ENCODE results near the gene MAT1A. TPM values are rescaled to one million over a fixed set of nuclear protein-coding genes. Genes with fewer than 3 reads are reported as not detected.
"Not testable (repeated sequence)": the region's sequence is repeated elsewhere in the genome, so short reads cannot be mapped to it uniquely, and the experiment has no call there.

The MAT1A gene
- total RNA-seq, 1 donor from 2014 or later, result not detected

DNA sequence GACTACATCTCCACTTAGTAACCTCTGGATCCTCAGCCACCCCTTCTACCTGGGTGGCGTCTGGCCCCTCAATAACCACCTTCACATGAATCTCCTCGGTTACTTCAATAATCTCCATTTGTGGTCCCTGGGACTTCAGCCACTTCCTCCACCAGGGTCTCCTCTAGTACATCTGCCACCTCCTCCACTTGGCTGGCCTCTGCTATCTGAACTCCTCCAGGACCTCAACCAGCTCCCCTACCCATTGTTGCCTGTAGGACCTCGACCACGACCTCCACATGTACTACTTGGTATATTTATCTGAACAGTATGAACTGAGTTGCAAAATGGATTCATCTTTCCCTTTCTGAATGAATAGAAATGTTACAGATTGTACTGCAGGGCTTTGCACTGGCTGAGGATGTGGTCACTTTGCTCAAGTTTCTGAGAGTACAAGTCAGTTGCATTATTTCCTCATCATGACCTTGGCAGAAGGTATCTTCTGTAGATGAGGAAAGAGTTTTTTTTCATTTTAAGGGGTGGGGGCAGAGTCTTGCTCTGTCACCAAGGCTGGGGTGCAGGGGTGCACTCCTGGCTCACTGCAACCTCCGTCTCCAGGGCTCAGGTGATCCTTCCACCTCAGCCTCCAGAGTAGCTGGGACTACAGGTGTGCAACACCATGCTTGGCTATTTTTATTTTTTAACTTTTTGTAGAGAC, 36.0 kb downstream of the MAT1A start:
- no peak overlapping the region for H3K4me3 ChIP-seq (ENCODE audit: low read depth, low read length)
- DNase-seq (ENCODE audit: low read depth), result no peak
- H3K36me3 ChIP-seq (ENCODE audit: control insufficient read depth, insufficient read depth, low read length), result no peaks in the 10 kb centered on the region
- H3K27me3 ChIP-seq (ENCODE audit: control insufficient read depth, insufficient read depth, low read length), result peaks cover 3% of the 10 kb centered on the region
- no peak for FAIRE-seq
- TF ChIP-seq, protein P1, sequence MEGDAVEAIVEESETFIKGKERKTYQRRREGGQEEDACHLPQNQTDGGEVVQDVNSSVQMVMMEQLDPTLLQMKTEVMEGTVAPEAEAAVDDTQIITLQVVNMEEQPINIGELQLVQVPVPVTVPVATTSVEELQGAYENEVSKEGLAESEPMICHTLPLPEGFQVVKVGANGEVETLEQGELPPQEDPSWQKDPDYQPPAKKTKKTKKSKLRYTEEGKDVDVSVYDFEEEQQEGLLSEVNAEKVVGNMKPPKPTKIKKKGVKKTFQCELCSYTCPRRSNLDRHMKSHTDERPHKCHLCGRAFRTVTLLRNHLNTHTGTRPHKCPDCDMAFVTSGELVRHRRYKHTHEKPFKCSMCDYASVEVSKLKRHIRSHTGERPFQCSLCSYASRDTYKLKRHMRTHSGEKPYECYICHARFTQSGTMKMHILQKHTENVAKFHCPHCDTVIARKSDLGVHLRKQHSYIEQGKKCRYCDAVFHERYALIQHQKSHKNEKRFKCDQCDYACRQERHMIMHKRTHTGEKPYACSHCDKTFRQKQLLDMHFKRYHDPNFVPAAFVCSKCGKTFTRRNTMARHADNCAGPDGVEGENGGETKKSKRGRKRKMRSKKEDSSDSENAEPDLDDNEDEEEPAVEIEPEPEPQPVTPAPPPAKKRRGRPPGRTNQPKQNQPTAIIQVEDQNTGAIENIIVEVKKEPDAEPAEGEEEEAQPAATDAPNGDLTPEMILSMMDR (IDR thresholded peaks at IDR 0.05; ENCODE audit: insufficient read depth, low read length, severe bottlenecking), result no peak

DNA sequence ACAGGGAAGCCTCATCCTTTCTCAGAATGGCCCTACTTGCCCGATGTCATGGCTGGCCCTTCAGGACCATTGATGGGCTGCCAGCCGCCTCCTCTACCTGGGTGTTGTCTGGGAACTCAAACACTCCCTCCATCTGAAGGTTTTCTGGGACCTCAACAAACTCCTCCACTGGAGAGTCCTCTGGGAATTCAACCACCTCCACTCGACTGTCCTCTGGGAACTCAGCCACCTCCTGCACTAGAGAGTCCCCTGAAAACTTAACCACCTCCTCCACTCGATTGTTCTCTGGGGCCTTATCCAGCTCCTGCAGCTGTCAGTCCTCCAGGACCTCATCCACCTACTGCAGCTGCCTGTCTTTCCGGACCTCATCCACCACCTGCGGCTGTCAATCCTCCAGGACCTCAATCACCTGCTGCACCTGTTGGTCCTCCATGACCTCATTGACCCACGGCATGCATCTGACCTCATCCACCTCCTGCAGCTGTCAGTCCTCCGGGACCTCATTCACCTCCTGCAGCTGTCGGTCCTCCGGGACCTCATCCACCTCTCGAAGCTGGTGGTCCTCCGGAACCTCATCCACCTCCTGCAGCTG, 37.1 kb downstream of the MAT1A start:
- peaks cover 3% of the 10 kb centered on the region for H3K27me3 ChIP-seq (ENCODE audit: control insufficient read depth, insufficient read depth, low read length)
- DNase-seq (ENCODE audit: low read depth) (no peak), FAIRE-seq (no peak)
- H3K36me3 ChIP-seq (ENCODE audit: control insufficient read depth, insufficient read depth, low read length), result no peaks in the 10 kb centered on the region
- TF ChIP-seq, protein P1 (IDR thresholded peaks at IDR 0.05; ENCODE audit: insufficient read depth, low read length, severe bottlenecking), result no peak
- H3K4me3 ChIP-seq (ENCODE audit: low read depth, low read length), result no peak overlapping the region

DNA sequence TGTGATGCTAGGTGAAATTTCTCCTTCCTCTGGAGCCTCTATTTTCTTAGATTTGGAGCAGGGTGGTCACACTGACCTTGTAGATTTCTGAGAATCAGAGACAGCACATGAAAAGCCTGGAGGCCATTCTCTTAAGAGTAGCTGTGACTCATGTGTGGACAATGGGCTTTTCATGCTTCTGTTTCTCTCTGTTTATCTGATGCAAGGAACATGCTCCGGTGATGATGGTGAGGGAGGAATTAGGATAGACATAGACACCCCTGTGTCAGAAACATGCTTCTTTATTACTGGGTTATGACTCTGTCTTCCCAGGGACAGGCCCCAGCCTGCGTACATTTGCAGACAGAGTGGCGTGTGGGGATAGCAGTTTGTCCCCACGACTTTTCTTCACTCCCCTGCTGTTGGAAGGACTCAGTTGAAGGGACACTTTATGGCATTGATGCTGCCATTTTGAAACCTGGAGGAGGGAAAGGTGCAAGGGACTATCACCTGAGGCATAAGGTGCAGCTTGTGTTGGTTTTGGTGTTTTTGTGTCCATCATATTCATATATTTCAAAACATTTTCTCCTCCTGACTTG, 37.7 kb downstream of the MAT1A start:
- DNase-seq (ENCODE audit: low read depth), result peak; percentile 41
- H3K36me3 ChIP-seq (ENCODE audit: control insufficient read depth, insufficient read depth, low read length); H3K4me3 ChIP-seq (ENCODE audit: low read depth, low read length); H3K27me3 ChIP-seq (ENCODE audit: control insufficient read depth, insufficient read depth, low read length); FAIRE-seq: not testable (repeated sequence)

DNA sequence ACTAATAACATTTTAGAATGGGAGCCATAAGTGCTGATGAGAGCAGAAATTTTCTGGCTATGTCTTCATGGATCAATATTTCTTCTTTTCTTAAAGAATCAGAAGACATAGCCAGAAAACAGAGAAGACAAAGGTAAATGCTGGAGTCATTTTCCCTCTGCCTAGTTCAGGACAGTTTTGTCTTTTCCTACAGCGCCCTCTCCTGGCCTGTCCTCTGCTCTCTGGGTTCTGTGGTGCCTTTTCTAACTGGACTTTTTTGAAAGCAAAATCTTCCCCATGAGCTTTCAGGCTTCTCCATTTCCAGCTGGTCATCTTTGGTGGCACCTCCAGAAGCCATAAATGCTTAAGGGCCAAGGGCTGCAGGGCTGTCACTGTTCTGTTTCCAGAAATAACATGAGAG, 39.1 kb downstream of the MAT1A start:
- H3K36me3 ChIP-seq (ENCODE audit: control insufficient read depth, insufficient read depth, low read length); FAIRE-seq; DNase-seq (ENCODE audit: low read depth); H3K27me3 ChIP-seq (ENCODE audit: control insufficient read depth, insufficient read depth, low read length); H3K4me3 ChIP-seq (ENCODE audit: low read depth, low read length): not testable (repeated sequence)

- DNase-seq (ENCODE audit: low read depth); H3K36me3 ChIP-seq (ENCODE audit: control insufficient read depth, insufficient read depth, low read length); FAIRE-seq; H3K27me3 ChIP-seq (ENCODE audit: control insufficient read depth, insufficient read depth, low read length); H3K4me3 ChIP-seq (ENCODE audit: low read depth, low read length): not testable (repeated sequence)
Measured at GRCh38 chr10:80249906-80250305, 39.6 kb downstream of the MAT1A start.

GRCh38 chr10:80247611-80248010, 41.8 kb downstream of the MAT1A start:
- not testable (repeated sequence) for FAIRE-seq; H3K36me3 ChIP-seq (ENCODE audit: control insufficient read depth, insufficient read depth, low read length); H3K4me3 ChIP-seq (ENCODE audit: low read depth, low read length); H3K27me3 ChIP-seq (ENCODE audit: control insufficient read depth, insufficient read depth, low read length); DNase-seq (ENCODE audit: low read depth)

DNA sequence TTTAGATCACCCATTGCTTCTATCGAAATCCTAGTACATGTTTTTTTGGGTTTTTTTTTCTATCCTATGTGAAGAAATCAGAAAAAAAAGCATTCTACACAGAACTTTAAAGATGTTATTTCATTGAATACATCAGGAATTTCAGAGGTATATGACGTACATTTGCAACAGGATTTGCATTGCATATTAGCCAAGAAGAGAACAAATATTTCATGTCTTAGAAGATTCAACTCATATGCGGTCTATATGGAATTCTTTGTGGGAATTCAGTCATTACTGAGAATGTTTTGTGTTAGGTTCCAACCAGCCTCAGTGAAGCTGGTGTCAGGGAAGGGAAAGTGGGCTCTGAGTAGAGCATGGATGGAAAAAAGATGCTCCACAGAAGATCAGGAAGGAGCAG, 45.1 kb downstream of the MAT1A start:
- H3K27me3 ChIP-seq (ENCODE audit: control insufficient read depth, insufficient read depth, low read length); FAIRE-seq; H3K36me3 ChIP-seq (ENCODE audit: control insufficient read depth, insufficient read depth, low read length); DNase-seq (ENCODE audit: low read depth); H3K4me3 ChIP-seq (ENCODE audit: low read depth, low read length): not testable (repeated sequence)

DNA sequence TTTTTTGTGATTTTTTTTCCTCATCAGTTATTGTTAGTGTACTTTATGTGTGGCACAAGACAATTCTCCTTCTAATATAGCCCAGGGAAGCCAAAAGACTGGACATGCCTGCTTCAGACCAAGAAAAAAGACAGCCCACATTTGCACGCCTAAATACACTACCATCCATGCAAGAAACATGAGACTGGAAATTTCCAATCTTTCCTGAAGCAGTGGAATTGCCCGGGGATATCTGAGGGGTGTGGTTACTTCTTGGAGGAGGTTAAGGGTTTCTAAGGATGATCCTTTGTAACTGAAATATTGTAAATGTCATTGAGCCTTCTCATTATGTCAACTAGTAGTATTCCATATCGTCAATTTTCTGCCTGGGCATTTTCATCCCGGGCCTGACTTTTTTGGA, 47.1 kb downstream of the MAT1A start:
- H3K27me3 ChIP-seq (ENCODE audit: control insufficient read depth, insufficient read depth, low read length); H3K36me3 ChIP-seq (ENCODE audit: control insufficient read depth, insufficient read depth, low read length); H3K4me3 ChIP-seq (ENCODE audit: low read depth, low read length); DNase-seq (ENCODE audit: low read depth); FAIRE-seq: not testable (repeated sequence)

GRCh38 chr10:80236457-80236856, 53.0 kb downstream of the MAT1A start:
- DNase-seq (ENCODE audit: low read depth); FAIRE-seq; H3K36me3 ChIP-seq (ENCODE audit: control insufficient read depth, insufficient read depth, low read length); H3K4me3 ChIP-seq (ENCODE audit: low read depth, low read length); H3K27me3 ChIP-seq (ENCODE audit: control insufficient read depth, insufficient read depth, low read length): not testable (repeated sequence)

DNA sequence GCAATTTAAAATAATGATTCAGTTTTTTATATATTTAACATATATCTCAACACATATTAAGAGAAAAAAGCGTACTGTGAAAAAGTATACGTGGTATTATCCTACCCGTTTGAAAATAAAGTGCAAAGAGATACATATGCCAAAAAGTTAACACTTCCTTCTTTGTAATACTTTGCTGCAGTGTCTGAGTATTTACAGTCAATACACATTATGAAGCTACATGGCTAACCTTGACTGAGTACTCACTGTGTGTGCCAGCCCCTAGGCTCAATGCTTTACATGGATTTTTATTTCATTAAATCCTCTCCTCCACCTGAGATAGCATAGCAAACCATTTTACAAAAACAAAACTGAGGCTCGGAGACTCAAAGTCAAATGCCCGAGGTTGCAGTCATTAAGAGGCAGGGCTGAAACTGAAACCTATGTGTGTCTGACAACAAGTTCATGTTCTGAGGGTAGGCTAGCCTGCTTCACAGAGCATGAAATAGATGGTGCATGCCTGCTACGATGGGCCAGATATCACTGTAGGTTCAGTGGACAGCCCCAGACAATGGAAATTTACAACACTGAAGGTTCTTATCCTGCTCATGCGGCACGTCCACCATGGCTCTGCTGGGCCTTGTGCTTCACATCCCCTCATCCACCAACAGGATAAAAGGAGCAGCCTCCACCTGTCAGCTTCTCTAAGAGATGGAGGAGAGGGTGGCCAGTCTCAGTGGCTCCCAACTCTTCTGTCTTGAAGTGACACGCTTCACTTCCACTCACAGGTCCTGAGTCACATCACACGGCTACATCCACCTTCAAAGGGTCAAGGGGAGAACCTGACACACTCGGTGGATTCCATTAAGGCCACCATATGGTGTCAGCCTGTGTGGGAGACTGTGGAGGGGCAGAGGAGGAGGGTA, 54.9 kb downstream of the MAT1A start:
- H3K27me3 ChIP-seq (ENCODE audit: control insufficient read depth, insufficient read depth, low read length); DNase-seq (ENCODE audit: low read depth); FAIRE-seq; H3K36me3 ChIP-seq (ENCODE audit: control insufficient read depth, insufficient read depth, low read length); H3K4me3 ChIP-seq (ENCODE audit: low read depth, low read length): not testable (repeated sequence)

DNA sequence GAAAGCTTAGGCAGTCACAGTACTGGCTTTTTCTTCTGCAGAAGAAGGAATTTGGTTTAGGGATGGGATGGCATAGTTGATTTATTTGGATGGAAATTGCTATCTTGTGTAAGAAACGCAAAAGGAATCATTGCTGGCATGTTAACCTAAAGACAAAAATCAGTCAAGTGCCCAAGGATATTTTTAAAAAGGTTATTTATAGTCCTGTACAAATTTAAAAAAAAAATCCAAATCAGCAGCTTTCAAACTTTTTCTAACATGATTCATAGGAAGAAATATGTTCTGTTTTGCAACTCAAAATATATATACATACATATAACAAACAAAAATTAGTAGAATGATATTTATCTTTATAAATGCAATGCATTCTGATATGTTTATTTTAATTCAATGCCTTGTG, 55.6 kb downstream of the MAT1A start:
- H3K4me3 ChIP-seq (ENCODE audit: low read depth, low read length); H3K27me3 ChIP-seq (ENCODE audit: control insufficient read depth, insufficient read depth, low read length); DNase-seq (ENCODE audit: low read depth); H3K36me3 ChIP-seq (ENCODE audit: control insufficient read depth, insufficient read depth, low read length); FAIRE-seq: not testable (repeated sequence)

GRCh38 chr10:80226723-80227122, 62.7 kb downstream of the MAT1A start:
- FAIRE-seq; H3K4me3 ChIP-seq (ENCODE audit: low read depth, low read length); H3K27me3 ChIP-seq (ENCODE audit: control insufficient read depth, insufficient read depth, low read length); H3K36me3 ChIP-seq (ENCODE audit: control insufficient read depth, insufficient read depth, low read length); DNase-seq (ENCODE audit: low read depth): not testable (repeated sequence)
